ENCODE measurements around the gene TMEM204.

TMEM204 gene

DNA sequence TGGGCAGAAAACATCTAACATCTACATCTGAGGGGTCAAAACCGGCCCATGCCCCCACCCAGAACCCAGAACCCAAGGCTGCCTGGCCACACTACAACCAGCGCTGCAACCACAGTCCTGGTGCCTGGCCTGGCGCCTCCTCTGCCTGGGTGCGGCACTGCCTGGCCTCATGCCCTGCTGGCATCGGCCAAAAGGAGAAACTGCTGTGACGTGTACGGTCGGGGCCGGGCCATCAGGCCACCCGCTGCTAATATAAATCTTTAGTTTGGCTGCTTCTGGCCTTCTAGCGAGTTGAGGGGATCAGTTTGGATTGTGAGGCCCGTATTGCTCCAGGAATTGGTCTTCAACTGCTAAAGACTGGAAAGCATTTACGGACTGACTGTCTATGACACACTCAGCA lies 22.8 kb downstream of the TMEM204 start:
- ATAC-seq, result no peak
- TF ChIP-seq ARNTL (CRISPR knock-in tag; IDR thresholded peaks at IDR 0.05; ENCODE audit: borderline replicate concordance, low read depth) (no peak), TOX (CRISPR knock-in tag; IDR thresholded peaks at IDR 0.05; ENCODE audit: borderline replicate concordance) (no peak), ISL1 (CRISPR knock-in tag; IDR thresholded peaks at IDR 0.05) (no peak), PPARA (CRISPR knock-in tag; IDR thresholded peaks at IDR 0.05; ENCODE audit: borderline replicate concordance) (no peak), OSR1 (CRISPR knock-in tag; IDR thresholded peaks at IDR 0.05) (no peak)
- TF ChIP-seq, protein P1, sequence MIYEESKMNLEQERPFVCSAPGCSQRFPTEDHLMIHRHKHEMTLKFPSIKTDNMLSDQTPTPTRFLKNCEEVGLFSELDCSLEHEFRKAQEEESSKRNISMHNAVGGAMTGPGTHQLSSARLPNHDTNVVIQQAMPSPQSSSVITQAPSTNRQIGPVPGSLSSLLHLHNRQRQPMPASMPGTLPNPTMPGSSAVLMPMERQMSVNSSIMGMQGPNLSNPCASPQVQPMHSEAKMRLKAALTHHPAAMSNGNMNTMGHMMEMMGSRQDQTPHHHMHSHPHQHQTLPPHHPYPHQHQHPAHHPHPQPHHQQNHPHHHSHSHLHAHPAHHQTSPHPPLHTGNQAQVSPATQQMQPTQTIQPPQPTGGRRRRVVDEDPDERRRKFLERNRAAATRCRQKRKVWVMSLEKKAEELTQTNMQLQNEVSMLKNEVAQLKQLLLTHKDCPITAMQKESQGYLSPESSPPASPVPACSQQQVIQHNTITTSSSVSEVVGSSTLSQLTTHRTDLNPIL (CRISPR knock-in tag; IDR thresholded peaks at IDR 0.05; ENCODE audit: low read depth), result no peak
- TF ChIP-seq, protein P2, sequence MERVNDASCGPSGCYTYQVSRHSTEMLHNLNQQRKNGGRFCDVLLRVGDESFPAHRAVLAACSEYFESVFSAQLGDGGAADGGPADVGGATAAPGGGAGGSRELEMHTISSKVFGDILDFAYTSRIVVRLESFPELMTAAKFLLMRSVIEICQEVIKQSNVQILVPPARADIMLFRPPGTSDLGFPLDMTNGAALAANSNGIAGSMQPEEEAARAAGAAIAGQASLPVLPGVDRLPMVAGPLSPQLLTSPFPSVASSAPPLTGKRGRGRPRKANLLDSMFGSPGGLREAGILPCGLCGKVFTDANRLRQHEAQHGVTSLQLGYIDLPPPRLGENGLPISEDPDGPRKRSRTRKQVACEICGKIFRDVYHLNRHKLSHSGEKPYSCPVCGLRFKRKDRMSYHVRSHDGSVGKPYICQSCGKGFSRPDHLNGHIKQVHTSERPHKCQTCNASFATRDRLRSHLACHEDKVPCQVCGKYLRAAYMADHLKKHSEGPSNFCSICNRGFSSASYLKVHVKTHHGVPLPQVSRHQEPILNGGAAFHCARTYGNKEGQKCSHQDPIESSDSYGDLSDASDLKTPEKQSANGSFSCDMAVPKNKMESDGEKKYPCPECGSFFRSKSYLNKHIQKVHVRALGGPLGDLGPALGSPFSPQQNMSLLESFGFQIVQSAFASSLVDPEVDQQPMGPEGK (CRISPR knock-in tag; IDR thresholded peaks at IDR 0.05; ENCODE audit: borderline replicate concordance), result no peak

DNA sequence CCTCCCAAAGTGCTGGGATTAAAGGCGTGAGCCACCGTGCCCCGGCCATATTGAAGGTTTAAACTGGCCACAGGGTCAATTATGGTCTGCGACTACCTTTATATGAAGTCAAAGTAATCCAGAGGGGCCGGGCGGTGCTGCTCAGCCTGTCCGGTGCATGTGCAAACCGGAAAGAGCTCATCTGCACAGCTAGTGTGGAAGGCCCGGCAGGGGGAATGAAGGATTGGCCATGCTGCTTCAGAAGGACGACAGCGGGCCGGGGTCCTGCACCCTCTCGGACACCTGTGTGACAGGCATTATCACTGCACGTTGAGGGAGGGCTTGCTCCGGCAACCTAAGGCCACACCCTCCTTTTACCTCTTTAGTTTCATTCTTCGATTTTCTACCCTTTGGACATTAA lies 23.6 kb downstream of the TMEM204 start:
- TF ChIP-seq TOX (CRISPR knock-in tag; IDR thresholded peaks at IDR 0.05; ENCODE audit: borderline replicate concordance) (no peak), TCF4 (CRISPR knock-in tag; IDR thresholded peaks at IDR 0.05; ENCODE audit: borderline replicate concordance) (no peak)
- TF ChIP-seq, protein P3, sequence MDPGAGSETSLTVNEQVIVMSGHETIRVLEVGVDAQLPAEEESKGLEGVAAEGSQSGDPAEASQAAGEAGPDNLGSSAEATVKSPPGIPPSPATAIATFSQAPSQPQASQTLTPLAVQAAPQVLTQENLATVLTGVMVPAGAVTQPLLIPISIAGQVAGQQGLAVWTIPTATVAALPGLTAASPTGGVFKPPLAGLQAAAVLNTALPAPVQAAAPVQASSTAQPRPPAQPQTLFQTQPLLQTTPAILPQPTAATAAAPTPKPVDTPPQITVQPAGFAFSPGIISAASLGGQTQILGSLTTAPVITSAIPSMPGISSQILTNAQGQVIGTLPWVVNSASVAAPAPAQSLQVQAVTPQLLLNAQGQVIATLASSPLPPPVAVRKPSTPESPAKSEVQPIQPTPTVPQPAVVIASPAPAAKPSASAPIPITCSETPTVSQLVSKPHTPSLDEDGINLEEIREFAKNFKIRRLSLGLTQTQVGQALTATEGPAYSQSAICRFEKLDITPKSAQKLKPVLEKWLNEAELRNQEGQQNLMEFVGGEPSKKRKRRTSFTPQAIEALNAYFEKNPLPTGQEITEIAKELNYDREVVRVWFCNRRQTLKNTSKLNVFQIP (CRISPR knock-in tag; IDR thresholded peaks at IDR 0.05; ENCODE audit: borderline replicate concordance, low read depth), result no peak
- no peak for ATAC-seq

DNA sequence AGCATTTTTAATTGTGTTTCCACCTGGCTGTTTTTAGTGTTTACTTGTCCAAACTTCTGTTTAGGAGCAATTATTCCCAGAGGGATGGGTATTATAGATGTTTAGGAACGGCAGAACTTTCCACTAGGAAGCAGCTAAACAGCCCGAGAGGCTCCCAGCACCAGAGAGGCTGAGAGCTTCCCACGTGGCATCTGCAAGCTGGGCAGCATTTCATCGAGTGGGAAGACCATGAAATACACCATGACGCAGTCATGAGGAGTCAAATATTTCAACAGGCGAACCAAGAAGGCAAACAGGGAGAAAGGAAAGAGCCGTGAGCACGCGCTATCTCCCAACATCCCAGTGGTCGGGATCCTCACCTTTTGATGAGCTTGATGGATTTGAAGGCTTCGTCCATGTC lies 24.1 kb downstream of the TMEM204 start:
- ATAC-seq, result no peak
- no peak for TF ChIP-seq ZFP30 (CRISPR knock-in tag; IDR thresholded peaks at IDR 0.05)
- no peak for TF ChIP-seq PPARA (CRISPR knock-in tag; IDR thresholded peaks at IDR 0.05; ENCODE audit: borderline replicate concordance)
- no peak for TF ChIP-seq ZNF70 (CRISPR knock-in tag; IDR thresholded peaks at IDR 0.05)

DNA sequence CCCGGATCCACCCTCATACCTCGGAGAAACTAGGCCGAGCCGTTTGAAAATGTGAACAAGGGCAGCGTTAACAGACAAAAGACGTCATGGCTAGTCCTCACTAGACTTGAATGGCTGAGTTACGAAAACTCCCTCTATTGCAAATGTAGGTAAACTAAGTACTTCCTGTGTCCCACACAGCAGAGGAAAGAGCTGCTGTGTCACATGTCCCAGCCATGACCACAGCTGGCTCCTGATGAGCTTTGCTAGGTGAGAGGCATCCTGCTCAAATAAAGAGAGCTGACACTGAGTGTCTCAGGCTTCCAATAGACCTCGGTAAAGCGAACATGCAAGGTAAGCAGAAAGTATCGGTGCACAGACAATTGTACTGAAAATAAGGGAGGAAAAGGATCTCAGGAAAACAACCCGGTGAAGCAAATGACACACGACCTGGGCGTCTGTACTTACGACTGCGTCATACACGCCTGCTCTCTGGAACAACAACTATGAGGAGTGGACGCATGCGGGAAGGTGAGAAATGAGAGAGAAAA lies 26.0 kb downstream of the TMEM204 start:
- no peak for ATAC-seq

DNA sequence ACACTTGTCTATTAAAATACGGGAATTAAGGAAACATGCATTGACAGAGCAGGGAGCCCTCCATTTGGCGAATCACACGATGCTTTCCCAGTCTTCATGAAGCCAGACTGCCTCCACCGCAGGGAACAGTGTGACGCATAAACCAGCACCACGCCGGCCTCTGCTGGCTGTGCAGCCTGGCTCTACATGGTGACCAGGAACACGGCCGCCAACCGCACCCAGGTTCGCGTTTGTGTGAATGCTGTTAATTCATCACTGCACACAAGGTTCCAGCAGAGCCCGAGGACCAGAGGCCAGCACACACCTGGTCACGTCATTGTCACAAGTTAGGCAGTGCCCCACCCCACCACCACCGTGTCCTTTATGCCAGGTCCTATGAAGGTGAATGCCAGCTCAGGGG lies 26.7 kb downstream of the TMEM204 start:
- ATAC-seq, result no peak
- TF ChIP-seq BACH2 (CRISPR knock-in tag; IDR thresholded peaks at IDR 0.05; ENCODE audit: borderline replicate concordance) (no peak), ZNF8 (CRISPR knock-in tag; IDR thresholded peaks at IDR 0.05) (no peak), ISL1 (CRISPR knock-in tag; IDR thresholded peaks at IDR 0.05) (no peak), ZNF70 (CRISPR knock-in tag; IDR thresholded peaks at IDR 0.05) (no peak), ESRRG (CRISPR knock-in tag; IDR thresholded peaks at IDR 0.05) (no peak)
- TF ChIP-seq, protein P4, sequence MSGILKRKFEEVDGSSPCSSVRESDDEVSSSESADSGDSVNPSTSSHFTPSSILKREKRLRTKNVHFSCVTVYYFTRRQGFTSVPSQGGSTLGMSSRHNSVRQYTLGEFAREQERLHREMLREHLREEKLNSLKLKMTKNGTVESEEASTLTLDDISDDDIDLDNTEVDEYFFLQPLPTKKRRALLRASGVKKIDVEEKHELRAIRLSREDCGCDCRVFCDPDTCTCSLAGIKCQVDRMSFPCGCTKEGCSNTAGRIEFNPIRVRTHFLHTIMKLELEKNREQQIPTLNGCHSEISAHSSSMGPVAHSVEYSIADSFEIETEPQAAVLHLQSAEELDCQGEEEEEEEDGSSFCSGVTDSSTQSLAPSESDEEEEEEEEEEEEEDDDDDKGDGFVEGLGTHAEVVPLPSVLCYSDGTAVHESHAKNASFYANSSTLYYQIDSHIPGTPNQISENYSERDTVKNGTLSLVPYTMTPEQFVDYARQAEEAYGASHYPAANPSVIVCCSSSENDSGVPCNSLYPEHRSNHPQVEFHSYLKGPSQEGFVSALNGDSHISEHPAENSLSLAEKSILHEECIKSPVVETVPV (CRISPR knock-in tag; IDR thresholded peaks at IDR 0.05), result no peak

More for the DNA sequence above, 26.0 kb downstream of the TMEM204 start:
- TF ChIP-seq CSDC2 (CRISPR knock-in tag; IDR thresholded peaks at IDR 0.05) (no peak), PPARA (CRISPR knock-in tag; IDR thresholded peaks at IDR 0.05; ENCODE audit: borderline replicate concordance) (no peak), ZNF565 (CRISPR knock-in tag; conservative IDR thresholded peaks at IDR 0.05; ENCODE audit: low read depth) (no peak), OSR1 (CRISPR knock-in tag; IDR thresholded peaks at IDR 0.05) (no peak), ZFP3 (CRISPR knock-in tag; IDR thresholded peaks at IDR 0.05) (no peak), ESRRG (CRISPR knock-in tag; IDR thresholded peaks at IDR 0.05) (no peak), ARNTL (CRISPR knock-in tag; IDR thresholded peaks at IDR 0.05; ENCODE audit: borderline replicate concordance, low read depth) (no peak)
- TF ChIP-seq, protein P3 (CRISPR knock-in tag; IDR thresholded peaks at IDR 0.05; ENCODE audit: borderline replicate concordance, low read depth), result no peak
- TF ChIP-seq, protein P1 (CRISPR knock-in tag; IDR thresholded peaks at IDR 0.05; ENCODE audit: low read depth), result no peak
